Tibial nerve (tissue), 4 donors: ENCODE measurements around the gene DENND5B. TPM values are rescaled to one million over a fixed set of nuclear protein-coding genes. Genes with fewer than 3 reads are reported as not detected.
A peak's percentile ranks its signal among the peaks of the same experiment; 100 is the strongest.

Experiments used
- DNase-seq, 2 donors: peaks; one replicate each; pipeline ENCODE4 v3.0.0-alpha.2; 2019; ENCODE audit warnings: low spot score in 2 of 2
- H3K27ac ChIP-seq, 4 donors: fragments of 200-600 bp; sonication (generic) in 3 of 4; one replicate each; pipeline ENCODE4 v1.5.1; 2017 to 2019; ENCODE audit warnings: mild to moderate bottlenecking in 1 of 4
- H3K27me3 ChIP-seq, 2 donors: fragments of 200-600 bp; sonication (generic) in 1 of 2; one replicate each; pipeline versions ENCODE4 v1.5.1 to v1.6.0; 2017 to 2019
- H3K36me3 ChIP-seq, 3 donors: fragments of 200-600 bp; sonication (generic); one replicate each; pipeline ENCODE4 v1.5.1; 2018 to 2019
- H3K4me1 ChIP-seq, 4 donors: fragments of 200-600 bp; sonication (generic) in 3 of 4; one replicate each; pipeline ENCODE4 v1.5.1; 2017 to 2019
- H3K4me3 ChIP-seq, 4 donors: fragments of 200-600 bp; sonication (generic) in 3 of 4; one replicate each; pipeline ENCODE4 v1.5.1; 2017 to 2019; ENCODE audit warnings: mild to moderate bottlenecking in 1 of 4, moderate library complexity in 1 of 4
- H3K9me3 ChIP-seq, 4 donors: fragments of 200-600 bp; sonication (generic) in 3 of 4; one replicate each; pipeline ENCODE4 v1.5.1; 2017 to 2019
- EP300 ChIP-seq, 2 donors: sonication (generic); formaldehyde crosslinking; IDR thresholded peaks; one replicate each; pipeline ENCODE4 v1.6.1; 2017; ENCODE audit warnings: antibody characterized with exemption in 2 of 2, mild to moderate bottlenecking in 1 of 2
- POLR2A ChIP-seq, 2 donors: fragments of 450-650 bp; IDR thresholded peaks; one replicate each; pipeline ENCODE4 v1.6.1; 2017; ENCODE audit warnings: antibody characterized with exemption in 2 of 2, mild to moderate bottlenecking in 2 of 2, moderate library complexity in 2 of 2
- WGBS, 2 donors: methylation state at CpG; one replicate each; pipeline ENCODE4 v1.1.5; 2018; 5-methylcytosine and 5-hydroxymethylcytosine counted together
- total RNA-seq, 4 donors: library from RNA; depleted of rRNA; stranded (reverse); fragments of >200 nt; gene quantifications; one replicate each; pipeline ENCODE4 v1.1.0, GENCODE V29; 2016
- TF ChIP-seq, protein P1 (sequence below), 5 experiments: fragments of 200-600 bp in 3 of 5; fragments of 450-650 bp in 2 of 5; sonication (generic) in 3 of 5; IDR thresholded peaks; one replicate each; pipeline ENCODE4 v1.5.1; 2016 to 2019; ENCODE audit warnings: antibody characterized with exemption in 5 of 5, mild to moderate bottlenecking in 3 of 5, moderate library complexity in 2 of 5

The DENND5B gene
- total RNA-seq, 4 donors from 2014 or later = 22.6 to 55.7 (median 42.8) TPM

- DNase-seq = no peak
- peak overlapping the region in 2 of 4 donors; percentile 47 to 68 for H3K27ac ChIP-seq
- H3K4me1 ChIP-seq = peaks cover 0 to 41% (median 10%) of the 10 kb centered on the region in 4 donors
- TF ChIP-seq, protein P1, sequence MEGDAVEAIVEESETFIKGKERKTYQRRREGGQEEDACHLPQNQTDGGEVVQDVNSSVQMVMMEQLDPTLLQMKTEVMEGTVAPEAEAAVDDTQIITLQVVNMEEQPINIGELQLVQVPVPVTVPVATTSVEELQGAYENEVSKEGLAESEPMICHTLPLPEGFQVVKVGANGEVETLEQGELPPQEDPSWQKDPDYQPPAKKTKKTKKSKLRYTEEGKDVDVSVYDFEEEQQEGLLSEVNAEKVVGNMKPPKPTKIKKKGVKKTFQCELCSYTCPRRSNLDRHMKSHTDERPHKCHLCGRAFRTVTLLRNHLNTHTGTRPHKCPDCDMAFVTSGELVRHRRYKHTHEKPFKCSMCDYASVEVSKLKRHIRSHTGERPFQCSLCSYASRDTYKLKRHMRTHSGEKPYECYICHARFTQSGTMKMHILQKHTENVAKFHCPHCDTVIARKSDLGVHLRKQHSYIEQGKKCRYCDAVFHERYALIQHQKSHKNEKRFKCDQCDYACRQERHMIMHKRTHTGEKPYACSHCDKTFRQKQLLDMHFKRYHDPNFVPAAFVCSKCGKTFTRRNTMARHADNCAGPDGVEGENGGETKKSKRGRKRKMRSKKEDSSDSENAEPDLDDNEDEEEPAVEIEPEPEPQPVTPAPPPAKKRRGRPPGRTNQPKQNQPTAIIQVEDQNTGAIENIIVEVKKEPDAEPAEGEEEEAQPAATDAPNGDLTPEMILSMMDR (IDR thresholded peaks at IDR 0.05) = no peak
- TF ChIP-seq EP300 (IDR thresholded peaks at IDR 0.05) (no peak), POLR2A (IDR thresholded peaks at IDR 0.05) (no peak)
- H3K4me3 ChIP-seq = no peak overlapping the region
- H3K9me3 ChIP-seq = no peaks in the 10 kb centered on the region
- peaks cover 0 to 3% (median 0%) of the 10 kb centered on the region in 3 donors for H3K36me3 ChIP-seq
- no peaks in the 10 kb centered on the region for H3K27me3 ChIP-seq
- WGBS, 2 donors = 25 to 32% methylated on average over 5 of the region's 5 CpGs
These were observed 98.9 kb downstream of the DENND5B start for GRCh38 chr12:31491841-31492598.

DNA sequence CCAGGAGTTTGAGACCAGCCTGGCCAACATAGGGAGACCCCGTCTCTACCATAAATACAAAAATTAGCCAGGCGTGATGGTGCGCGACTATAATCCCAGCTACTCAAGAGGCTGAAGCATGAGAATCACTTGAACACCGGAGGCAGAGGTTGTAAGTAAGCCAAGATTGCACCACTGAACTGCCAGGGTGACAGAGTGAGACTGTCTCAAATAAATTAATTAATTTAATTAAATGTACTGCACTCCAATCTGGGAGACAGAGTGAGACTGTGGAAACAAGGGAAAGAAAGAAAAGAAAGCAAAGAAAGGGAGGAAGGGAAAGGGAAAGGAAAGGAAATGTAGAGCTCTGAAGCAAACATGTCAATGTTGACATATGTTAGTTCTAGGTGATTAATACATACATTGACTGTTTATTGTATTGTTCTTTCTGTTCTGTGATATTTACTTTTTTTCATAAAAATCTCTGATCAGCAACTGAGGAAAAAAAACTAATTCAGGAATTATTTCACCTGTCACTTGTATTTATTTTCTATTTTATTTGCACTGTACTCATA lies 99.6 kb downstream of the DENND5B start:
- Histone ChIP-seq H3K27me3 (no peaks in the 10 kb centered on the region), H3K36me3 (peaks cover 0 to 3% (median 0%) of the 10 kb centered on the region in 3 donors), H3K27ac (peak overlapping the region in 2 of 4 donors; percentile 47 to 49), H3K4me3 (no peak overlapping the region), H3K9me3 (no peaks in the 10 kb centered on the region), H3K4me1 (peaks cover 0 to 35% (median 9%) of the 10 kb centered on the region in 4 donors)
- no peak for DNase-seq
- WGBS, 2 donors = 90% methylated on average over 5 of the region's 5 CpGs
- TF ChIP-seq, protein P1 (IDR thresholded peaks at IDR 0.05) = no peak
- no peak for TF ChIP-seq POLR2A (IDR thresholded peaks at IDR 0.05)
- no peak for TF ChIP-seq EP300 (IDR thresholded peaks at IDR 0.05)

DNA sequence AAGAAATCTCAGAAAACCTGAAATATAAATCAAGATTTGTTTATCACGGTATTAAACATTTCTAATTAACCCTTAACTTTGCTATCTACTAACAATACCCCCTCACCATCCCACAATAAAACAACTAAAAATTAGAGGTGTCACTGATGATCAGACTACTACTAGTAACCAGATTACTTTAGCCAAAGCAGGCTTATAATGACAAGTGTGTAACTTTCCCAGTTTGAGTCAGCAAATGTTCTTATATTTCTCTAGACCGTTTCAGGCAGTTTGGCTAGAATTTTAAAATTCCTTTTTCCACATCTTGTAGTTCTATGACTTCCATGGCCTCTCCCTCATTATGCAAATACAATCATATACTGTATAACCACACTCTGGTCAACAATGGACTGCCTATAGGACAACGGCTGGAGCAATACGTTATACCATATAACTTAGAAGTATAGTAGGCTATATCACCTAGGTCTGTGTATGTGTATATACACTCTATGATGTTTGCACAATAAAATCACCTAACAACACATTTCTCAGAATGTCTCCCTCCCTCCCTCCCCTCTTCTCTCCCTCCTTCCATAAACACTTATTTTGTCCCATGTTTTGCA lies 102.1 kb downstream of the DENND5B start:
- no peaks in the 10 kb centered on the region for H3K27me3 ChIP-seq
- 49% methylated on average over 4 of the region's 4 CpGs for WGBS, 2 donors
- peaks cover 0 to 28% (median 9%) of the 10 kb centered on the region in 4 donors for H3K4me1 ChIP-seq
- H3K27ac ChIP-seq = no peak overlapping the region
- peaks cover 0 to 3% (median 0%) of the 10 kb centered on the region in 3 donors for H3K36me3 ChIP-seq
- H3K4me3 ChIP-seq = no peak overlapping the region
- no peaks in the 10 kb centered on the region for H3K9me3 ChIP-seq
- no peak for DNase-seq
- TF ChIP-seq, protein P1 (IDR thresholded peaks at IDR 0.05) = no peak
- TF ChIP-seq POLR2A (IDR thresholded peaks at IDR 0.05) (no peak), EP300 (IDR thresholded peaks at IDR 0.05) (no peak)

DNA sequence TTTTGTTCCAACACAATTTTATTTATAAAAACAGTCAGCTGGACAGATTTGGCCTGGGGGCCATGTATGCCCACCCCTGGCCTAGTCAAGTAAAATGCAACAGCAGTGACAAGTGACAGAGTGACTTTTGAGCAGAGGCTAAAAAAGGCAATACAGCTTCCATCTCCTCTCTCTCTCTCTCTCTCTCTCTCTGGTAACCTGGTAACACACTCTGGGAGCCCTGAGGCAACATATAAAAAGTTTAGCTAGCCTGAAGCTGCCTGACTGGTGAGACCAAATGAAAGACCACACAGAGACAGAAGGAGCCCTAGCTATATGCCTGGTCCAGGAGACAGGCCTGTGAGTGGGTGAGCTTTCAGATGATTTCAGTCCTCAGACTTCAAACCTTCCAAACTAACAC lies 105.4 kb downstream of the DENND5B start:
- TF ChIP-seq EP300 (IDR thresholded peaks at IDR 0.05) = no peak
- TF ChIP-seq POLR2A (IDR thresholded peaks at IDR 0.05) = no peak
- TF ChIP-seq, protein P1 (IDR thresholded peaks at IDR 0.05) = no peak
- Histone ChIP-seq H3K4me3 (no peak overlapping the region), H3K36me3 (peaks cover 0 to 3% (median 0%) of the 10 kb centered on the region in 3 donors), H3K9me3 (no peaks in the 10 kb centered on the region), H3K4me1 (peaks cover 0 to 4% (median 0%) of the 10 kb centered on the region in 4 donors), H3K27ac (no peak overlapping the region), H3K27me3 (no peaks in the 10 kb centered on the region)
- no peak for DNase-seq

DNA sequence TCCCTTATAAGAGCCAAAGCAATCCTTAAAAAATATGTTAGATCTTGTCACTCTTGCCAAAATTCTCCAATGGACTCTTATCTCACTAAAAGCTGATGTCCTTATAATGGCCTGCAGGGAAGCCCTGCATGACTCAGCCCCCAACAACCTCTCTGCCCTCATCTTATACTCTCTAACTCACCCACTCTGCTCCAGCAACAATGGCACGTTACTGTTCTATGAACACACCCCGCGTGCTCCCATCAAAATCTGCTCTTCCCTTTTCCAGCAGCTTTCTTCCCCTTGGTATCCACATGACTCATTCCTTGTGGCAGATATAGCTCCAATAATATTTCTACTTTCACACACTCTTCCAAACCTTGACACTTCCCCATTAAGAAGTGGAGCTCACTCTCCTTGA lies 108.1 kb downstream of the DENND5B start:
- no peak for TF ChIP-seq POLR2A (IDR thresholded peaks at IDR 0.05)
- TF ChIP-seq, protein P1 (IDR thresholded peaks at IDR 0.05) = no peak
- no peak for TF ChIP-seq EP300 (IDR thresholded peaks at IDR 0.05)
- no peaks in the 10 kb centered on the region for H3K27me3 ChIP-seq
- WGBS, 2 donors = 61 to 72% methylated on average over 3 of the region's 3 CpGs
- peaks cover 0 to 17% (median 0%) of the 10 kb centered on the region in 3 donors for H3K36me3 ChIP-seq
- no peak overlapping the region for H3K4me3 ChIP-seq
- H3K4me1 ChIP-seq = peaks cover 0 to 6% (median 0%) of the 10 kb centered on the region in 4 donors
- no peak overlapping the region for H3K27ac ChIP-seq
- H3K9me3 ChIP-seq = no peaks in the 10 kb centered on the region
- DNase-seq = no peak
